HG03457 (cell line): ENCODE measurements around the gene CCNJ.

Experiments used
- ATAC-seq: cut with Tn5 transposase; IDR thresholded peaks from one replicate; pipeline ENCODE4 v1.9.1; 2021; ENCODE audit warnings: moderate number of reproducible peaks; ENCODE audit not compliant: unreplicated experiment

Gene CCNJ

DNA sequence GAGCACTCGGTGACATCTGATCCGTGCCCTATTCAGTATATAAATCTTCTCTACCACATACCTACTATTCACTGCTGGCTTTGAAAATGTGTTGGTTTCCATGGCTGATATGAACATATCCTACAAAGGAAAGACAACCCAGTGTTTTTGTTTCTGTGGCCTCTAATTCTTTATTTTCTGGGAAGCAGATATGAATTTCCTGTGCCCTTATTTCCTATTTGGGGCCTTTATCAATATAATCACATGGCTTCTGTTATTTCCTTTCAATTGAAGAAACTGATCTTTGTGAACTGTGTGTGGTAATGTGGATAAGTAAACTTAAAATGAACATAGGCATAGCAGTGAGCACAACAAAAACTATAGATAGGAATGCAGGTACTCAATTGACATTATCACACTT, 10.6 kb downstream of the CCNJ start:
- no peak for ATAC-seq

DNA sequence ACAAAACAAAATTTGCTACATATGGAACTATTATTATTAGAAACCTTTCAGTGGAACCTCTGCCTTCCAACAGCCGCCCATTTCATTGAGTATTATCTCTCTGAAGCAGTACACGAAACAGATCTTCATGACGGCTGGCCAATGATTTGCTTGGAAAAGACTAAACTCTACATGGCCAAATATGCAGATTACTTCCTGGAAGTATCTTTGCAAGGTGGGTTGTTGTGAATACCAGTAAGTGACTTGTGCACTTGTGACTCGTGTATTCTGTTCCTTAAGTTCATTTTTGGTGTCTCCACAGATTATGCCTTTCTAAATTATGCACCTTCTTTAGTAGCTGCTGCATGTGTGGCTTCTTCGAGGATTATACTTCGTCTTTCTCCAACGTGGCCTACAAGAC, 13.4 kb downstream of the CCNJ start:
- ATAC-seq, result no peak

DNA sequence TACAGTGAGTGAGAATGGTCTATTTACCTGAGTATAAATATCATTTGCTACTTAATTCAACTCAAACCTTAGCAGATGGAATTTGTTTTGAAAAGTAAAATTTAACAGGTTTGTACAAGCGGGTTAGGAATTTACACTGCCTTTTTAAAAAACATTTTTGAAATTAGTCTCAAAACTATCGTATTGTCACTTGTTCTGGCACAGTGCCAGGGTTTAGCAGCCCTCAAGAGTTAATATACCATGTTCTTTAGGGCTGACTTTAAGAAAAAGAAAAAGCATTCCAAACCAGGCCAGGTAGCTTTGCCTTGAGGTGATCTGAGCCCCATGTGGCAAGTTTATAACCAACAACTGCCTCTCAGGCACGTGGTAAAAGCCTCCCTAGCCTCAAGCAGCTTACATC, 17.8 kb downstream of the CCNJ start:
- ATAC-seq, result no peak

DNA sequence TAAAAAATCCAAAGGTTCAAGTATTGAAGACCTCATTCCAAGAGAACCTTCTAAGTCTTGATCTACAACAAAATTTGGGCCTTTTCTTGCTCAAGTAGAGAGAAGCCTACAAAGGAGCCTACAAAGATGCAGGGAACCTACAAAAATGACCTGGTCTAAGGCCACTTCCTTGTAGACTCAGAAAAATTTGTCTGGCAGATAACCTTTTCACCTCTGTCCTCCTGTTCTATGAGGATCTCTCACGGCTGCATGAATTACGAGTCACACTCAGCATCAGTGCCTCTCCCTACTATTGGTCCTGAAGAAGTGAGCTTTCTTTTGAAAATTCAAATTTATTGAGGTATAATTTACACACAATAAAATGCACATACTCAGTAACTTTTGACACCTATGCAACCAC, 29.3 kb downstream of the CCNJ start:
- no peak for ATAC-seq

DNA sequence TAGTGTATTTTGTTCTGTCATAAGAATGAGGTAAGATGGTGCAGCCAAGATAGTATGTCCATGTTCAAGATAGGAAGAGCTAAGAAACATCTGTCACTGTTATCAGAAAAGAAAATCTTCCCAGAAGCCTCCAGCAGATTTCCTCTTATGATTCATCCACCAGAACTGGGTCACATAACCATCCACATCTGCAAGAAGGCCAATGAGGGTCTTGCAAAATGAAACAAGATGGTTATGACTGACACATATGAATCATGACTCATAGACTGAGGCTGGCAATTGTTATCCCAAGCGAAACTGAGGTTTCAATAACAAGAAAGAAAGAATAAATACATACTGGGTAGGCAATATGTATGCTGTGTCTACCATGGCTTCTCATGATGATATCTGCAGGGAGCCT, 30.3 kb downstream of the CCNJ start:
- no peak for ATAC-seq

DNA sequence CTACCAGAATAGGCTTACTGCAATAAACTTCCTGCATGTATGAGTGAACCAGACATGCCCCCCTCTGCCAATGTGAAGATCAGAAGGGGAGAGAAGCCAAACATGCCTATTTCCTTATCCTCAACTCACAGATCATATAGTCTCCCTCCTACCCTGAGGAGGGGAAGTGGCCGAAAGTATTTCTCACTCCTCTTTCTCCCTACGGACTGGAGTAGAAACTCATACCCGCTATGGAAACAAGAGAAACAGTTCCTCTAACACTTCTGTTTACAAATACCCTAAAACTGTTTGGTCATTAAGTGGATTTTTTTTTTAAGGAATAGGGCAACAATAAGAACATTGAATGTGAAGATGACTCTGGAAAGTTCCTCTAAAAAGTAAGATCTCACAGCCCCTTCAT, 31.4 kb downstream of the CCNJ start:
- ATAC-seq, result no peak

DNA sequence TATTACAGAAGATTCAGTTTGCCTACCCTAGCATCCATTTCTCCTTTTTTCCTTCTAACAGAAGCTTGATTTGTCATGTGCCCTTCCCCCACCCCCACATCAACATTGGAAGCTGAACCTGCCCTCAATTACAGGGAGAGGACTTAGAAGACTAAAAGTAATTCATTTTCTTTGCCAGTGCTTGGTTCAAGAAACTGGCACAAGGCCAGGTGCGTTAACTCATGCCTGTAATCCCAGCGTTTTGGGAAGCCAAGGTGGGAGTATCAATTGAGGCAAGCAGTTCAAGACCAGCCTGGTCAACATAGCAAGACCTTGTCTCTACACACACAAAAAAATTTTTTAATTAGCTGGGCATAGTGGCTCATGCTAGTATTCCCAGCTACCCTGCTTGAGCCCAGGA, 32.6 kb downstream of the CCNJ start:
- ATAC-seq, result no peak

DNA sequence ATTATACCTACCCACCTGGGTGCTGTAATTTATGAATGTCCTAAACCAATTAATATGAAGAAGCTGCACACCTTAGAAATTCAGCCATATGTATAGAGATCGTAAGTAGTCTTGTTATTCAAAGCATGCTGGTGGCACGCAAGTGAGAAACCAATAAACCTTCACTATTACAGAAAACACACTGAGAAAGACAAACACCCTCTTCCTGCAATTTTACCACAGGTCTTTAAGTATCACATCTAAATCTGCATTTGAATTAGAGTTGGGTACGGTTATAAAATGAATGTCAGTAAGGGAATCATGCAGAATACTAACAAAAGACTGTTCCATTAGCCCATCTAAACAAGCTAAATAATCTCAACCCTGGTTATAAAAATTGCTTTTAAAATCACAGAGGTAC, 33.8 kb downstream of the CCNJ start:
- ATAC-seq, result no peak

DNA sequence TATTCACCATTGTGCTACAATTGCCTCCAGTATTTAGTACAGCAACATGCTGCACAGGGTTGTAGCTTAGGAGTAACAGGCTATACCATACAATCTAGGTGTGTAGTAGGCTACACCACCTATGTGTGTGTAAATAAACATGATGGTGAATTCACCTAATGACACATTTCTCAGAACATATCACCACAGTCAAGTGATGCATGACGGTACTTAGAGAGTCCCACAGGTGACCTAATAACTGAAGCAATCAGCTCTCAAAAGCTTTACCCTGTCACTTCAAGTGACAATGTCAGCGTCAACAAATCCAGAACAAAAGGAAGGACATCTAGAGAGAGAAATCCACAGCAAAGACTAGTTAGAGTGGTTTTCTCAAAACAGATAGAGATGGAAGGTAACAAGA, 38.8 kb downstream of the CCNJ start:
- ATAC-seq, result no peak

DNA sequence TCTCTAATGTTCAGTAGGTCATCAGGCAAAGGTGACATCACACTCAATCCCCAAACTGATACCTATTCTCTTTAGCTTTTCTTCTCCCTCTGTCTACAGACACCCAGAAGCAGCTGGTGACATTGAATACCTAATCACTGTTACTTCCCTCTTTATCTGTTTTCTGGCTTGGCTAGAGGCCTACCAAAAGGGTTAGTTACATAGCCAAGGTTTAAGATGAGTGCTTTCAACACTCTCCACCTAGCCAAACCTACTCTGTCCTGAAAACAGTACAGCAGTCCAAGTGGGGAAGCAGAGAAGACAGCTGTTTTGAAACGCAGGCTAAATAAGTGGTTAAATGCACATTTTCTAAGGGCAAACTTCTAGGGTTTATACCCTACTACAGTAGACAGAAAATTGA, 39.4 kb downstream of the CCNJ start:
- no peak for ATAC-seq

DNA sequence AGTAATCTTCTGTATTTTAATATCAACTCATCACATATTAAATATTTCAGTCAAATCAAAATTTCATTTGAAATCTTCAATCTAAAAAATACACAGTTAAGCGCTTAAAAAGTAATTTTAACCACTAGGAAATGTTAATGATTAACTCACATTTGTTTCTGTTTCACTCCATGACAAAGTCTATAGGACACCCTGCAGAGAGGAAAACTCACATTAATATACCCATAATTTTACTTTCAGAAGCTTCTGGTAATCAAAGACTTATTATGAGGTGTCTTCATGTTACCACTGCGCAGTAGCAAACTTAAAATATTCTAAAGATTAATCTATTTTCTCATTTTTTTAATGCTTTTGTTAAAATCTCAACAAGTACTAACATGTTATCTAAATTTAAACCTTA, 45.7 kb downstream of the CCNJ start:
- no peak for ATAC-seq

DNA sequence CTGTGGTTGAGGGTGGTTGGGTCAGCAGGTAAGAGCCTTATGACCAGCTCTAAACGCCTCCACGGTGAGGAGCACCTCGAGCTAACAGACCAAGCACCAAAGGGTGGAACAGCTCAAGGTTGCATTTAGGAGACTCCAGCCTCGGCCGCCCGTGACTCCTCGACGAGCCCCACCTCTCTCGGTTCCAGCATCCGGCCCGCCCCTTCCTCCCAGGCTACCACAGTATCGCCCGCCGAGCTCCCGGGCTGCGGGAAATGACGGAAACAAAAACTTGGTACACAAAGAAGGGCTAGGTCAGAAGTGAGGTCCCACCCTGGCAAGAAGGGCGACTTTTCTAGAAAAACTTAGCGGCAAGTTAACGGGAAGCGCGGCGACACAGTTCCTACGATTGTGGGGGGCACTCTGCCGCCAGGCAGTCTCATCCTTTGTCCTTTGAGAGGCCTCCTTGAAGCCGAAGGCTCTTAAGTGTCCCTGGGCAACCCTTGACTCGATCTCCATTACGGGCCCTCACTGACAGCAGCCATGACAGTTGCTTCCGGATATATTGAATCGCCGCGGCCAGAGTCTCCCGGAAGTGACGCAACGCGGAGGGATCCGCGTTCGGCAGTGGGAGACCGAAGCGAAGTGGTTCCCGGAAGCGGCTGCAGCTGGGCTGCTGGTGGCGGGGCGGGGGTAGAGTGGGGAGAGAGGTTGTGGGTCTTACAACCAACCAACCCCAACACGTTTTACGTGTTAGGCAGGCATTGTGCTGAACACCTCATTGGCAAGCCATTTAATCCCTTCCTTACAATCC, 46.5 kb downstream of the CCNJ start:
- peak; percentile 84 for ATAC-seq

DNA sequence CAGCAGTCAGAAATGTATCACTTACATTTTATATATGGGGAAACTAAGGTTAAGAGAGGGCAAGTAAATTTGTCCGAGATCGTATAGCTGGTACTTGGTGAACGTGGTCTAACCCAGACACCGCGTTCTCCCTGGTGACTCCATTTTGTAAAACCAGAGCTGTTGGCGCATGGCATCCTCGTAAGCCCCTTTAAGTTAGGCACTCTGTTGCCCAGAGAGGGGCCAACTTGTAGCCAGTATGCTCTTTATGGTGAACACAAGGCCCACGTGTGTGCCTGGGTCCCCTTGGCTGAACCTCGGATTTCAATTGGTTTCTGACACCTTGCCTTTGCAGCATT, 47.0 kb downstream of the CCNJ start:
- no peak for ATAC-seq

DNA sequence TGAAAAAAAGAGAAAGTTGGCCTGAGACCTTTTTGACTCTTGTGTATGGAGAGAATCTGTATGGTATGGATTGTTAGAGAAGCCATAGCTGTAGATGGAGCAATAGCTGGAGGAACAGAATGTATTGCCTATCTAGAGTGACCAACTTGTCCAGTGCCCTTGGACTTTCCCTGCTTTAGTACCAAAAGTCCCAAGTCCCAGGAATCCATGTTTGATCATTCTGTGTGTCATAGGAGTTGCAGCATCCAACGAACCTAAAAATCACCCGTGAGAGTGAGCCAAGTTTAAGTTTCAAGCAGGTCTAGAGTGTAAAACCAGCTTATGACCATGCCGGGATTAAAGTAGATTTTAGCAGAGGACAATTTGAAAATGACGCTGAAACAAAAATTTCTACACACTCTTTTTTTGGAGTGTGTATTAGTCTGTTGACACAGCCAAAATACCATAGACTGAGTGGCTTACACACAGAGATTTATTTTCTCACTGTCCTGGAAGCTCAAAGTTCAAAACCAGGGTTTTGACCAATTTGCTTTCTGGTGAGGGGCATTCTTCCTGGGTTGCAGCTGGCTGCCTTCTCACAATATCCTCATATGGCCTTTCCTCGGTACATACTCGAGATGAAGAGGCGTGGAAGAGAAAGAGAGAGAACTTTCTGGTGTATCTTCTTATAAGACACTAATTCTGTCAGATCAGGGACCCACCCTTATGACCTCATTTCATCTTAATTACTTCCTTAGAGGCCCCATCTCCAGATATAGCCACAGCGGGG, 49.8 kb downstream of the CCNJ start:
- ATAC-seq, result no peak

DNA sequence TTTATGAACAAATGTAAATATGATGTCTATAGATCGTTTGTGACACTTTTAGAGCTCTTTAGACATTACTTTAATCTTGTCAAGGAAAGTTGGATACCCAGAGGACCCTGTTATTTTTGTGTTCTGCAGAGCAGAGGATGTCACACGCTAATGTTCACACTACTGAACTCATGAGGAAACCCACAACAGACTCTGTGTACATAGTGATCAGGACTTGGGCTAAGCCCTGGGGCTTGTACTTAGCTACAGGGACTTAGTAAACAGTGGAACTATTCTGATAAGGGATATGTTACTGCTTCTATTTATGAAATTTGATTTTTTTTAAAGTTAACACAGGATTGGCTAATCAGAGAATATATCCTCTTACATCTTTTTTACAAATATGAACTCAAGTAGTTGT, 50.6 kb downstream of the CCNJ start:
- no peak for ATAC-seq

DNA sequence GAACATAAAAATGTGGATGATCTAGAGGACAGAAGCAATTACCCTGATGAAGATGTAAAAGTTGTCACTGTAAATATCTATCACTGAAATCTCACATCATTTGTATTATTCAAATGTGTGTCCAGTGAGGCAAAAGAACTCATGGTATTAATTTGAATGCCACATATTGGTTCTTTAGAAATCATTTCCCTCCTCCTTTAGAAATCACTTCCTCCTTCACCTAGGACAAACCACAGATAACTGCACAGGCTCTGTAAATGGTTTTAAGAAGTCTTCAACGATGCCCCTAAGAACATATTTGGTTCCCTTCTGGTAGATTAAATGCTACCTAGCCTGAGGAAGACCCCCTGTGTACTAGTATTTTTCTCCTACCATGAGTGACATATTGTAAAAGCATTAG, 53.6 kb downstream of the CCNJ start:
- ATAC-seq, result no peak

DNA sequence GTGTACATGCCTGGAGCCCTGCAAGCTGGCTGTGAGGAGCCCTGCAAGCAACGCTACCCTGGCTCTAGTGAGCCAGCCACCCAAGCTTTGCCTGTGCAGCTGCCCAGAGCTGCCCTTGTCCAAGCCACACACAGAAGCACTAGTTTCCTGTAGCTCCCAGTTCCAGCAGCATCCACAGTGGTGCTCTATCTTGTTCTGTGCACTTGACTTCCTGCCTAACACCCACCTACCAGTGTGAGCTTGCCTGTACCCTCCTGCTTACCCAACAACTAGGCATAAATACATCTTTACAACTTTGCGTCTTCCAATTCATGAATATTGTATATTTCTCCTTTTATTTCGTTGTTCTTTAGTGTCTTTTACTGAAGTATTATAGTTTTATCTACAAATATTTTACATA, 54.5 kb downstream of the CCNJ start:
- no peak for ATAC-seq

DNA sequence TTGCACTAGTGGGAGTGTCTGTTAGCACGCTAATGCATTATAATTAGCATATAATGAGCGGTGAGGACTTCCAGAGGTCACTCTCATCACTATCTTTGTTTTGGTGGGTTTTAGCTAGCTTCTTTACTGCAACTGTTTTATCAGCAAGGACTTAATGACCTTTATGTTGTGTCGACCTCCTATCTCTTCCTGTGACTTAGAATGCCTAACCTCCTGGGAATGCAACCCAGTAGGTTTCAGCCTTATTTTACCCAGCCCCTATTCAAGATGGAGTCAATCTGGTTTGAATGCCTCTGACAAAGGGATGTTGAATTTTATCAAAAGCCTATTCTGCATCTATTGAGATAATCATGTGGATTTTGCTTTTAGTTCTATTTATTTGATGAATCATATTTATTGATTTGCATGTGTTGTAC, 64.2 kb downstream of the CCNJ start:
- no peak for ATAC-seq
